SU-DHL-6 (cell line): Measurements from ENCODE around the gene RAD51AP1.

Experiments used
- CTCF ChIP-seq: fragments of 200-600 bp; sonication (generic); IDR thresholded peaks from one replicate; pipeline ENCODE4 v1.5.1; 2017; ENCODE audit warnings: antibody characterized with exemption, mild to moderate bottlenecking, low read length, moderate library complexity; ENCODE audit not compliant: insufficient read depth, poor library complexity, severe bottlenecking
- EZH2phosphoT487 ChIP-seq: fragments of 200-600 bp; sonication (generic), shearing (Covaris generic); conservative IDR thresholded peaks from 2 replicates; pipeline ENCODE4 v1.6.1; 2018; ENCODE audit warnings: mild to moderate bottlenecking, antibody characterized with exemption, low read length, moderate library complexity, mixed read lengths

DNA sequence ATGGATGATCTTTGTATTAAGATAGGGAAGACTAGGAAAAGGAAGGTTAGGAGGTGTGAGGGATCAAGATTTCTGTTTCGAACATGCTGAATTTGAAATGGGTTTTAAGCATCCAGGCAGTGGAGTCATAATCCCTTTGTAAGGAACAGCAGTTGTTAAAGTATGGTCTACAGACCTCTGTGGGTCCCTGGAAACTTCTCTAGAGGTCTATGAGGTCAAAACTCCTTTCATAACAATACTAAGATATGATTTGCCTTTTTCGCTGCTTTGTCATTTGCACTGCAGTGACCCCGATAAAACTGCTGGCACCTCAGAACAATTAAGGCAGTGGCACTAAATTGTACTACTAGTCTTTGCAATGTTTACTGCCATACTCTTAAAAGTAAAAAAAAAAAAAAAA, 1.5 kb downstream of the RAD51AP1 start:
- no peak for TF ChIP-seq CTCF
- no peak for TF ChIP-seq EZH2phosphoT487
